Left lung (tissue), 14 donors: ENCODE results near the gene SEC14L1. TPM values are rescaled to one million over a fixed set of nuclear protein-coding genes. Genes with fewer than 3 reads are reported as not detected.

ENCODE experiments used
- ATAC-seq: fragments of 200-7000 bp; cut with Tn5 transposase; one replicate; pipeline ENCODE4 v1.9.1; 2020; ENCODE audit warnings: moderate library complexity
- DNase-seq, 4 donors: peaks; one replicate each; pipeline ENCODE4 v3.0.0-alpha.2; 2013 to 2020
- H3K27ac ChIP-seq, 2 donors: fragments of 200-600 bp; sonication (generic) in 1 of 2; one replicate each; pipeline versions ENCODE4 v1.5.0 to v1.8.0; 2020 to 2021
- H3K27me3 ChIP-seq, 2 donors: fragments of 200-600 bp; sonication (generic) in 1 of 2; one replicate each; pipeline versions ENCODE4 v1.5.0 to v1.8.0; 2020 to 2021
- H3K36me3 ChIP-seq, 2 donors: fragments of 200-600 bp; sonication (generic) in 1 of 2; one replicate each; pipeline versions ENCODE4 v1.5.0 to v1.8.0; 2020 to 2021
- H3K4me1 ChIP-seq, 2 donors: fragments of 200-600 bp; one replicate each; pipeline ENCODE4 v1.8.0; 2021
- H3K4me3 ChIP-seq, 2 donors: fragments of 200-600 bp; sonication (generic) in 1 of 2; one replicate each; pipeline versions ENCODE4 v1.5.0 to v1.8.0; 2020 to 2021; ENCODE audit warnings: mild to moderate bottlenecking in 1 of 2
- H3K9me3 ChIP-seq, 2 donors: fragments of 200-600 bp; sonication (generic) in 1 of 2; one replicate each; pipeline versions ENCODE4 v1.5.0 to v1.8.0; 2020 to 2021
- CTCF ChIP-seq, 2 donors: fragments of 200-600 bp; sonication (generic) in 1 of 2; IDR thresholded peaks; one replicate each; pipeline versions ENCODE4 v1.5.0 to v1.8.0; 2021; ENCODE audit warnings: antibody characterized with exemption in 2 of 2
- intact Hi-C, 2 donors: fragments of 100-400 bp; cut with DNase I; formaldehyde crosslinking; loops; one replicate each; pipeline versions ENCODE4 v1.11.2 to v1.14.2; 2022
- long read RNA-seq, 12 donors: library from polyadenylated mRNA in 2 of 12; unstranded in 2 of 12; transcript quantifications; one replicate each; pipeline ENCODE4 v2.0.0 and lab custom pipeline, GENCODE V29; 2019 to 2026
- polyA plus RNA-seq, 6 donors: library from polyadenylated mRNA; unstranded; fragments of 120-200 nt; gene quantifications; one replicate each; pipeline ENCODE4 v1.2.1, GENCODE V29; 2013; ENCODE audit not compliant: insufficient read length in 6 of 6
- total RNA-seq, 2 donors: library from RNA; stranded (reverse); fragmentation: NEBNext Ultra II Directional; extraction: Animal tissue kit (Norgen Biotek cat#: 25700); gene quantifications; one replicate each; pipeline ENCODE4 v1.2.1, GENCODE V29; 2021
- donor health status: DM: no; HTN: yes; CAD: no.
- donor health status: DM: no; HTN: no; CAD: no.

SEC14L1 gene
- total RNA-seq (100 to 1,000 TPM in 1 of 2 donors, 10 to 100 TPM in 1; 84.7 to 151 TPM), polyA plus RNA-seq (10 to 100 TPM; 79.0 to 99.4 (median 83.5) TPM)
- long read RNA-seq, donor 1, full-length matches to known transcripts, result 10 of 24 reads
- long read RNA-seq, donor 1, partial matches to known transcripts, result 14 of 24 reads
- long read RNA-seq, donor 1, other reads (novel, unspliced or antisense), result 0 of 24 reads
- long read RNA-seq, donor 2, full-length matches to known transcripts, result 10 of 22 reads
- long read RNA-seq, donor 2, partial matches to known transcripts, result 12 of 22 reads
- long read RNA-seq, donor 2, other reads (novel, unspliced or antisense), result 0 of 22 reads
- long read RNA-seq, donor 3, full-length matches to known transcripts, result 2 of 2 reads
- long read RNA-seq, donor 3, partial matches to known transcripts, result 0 of 2 reads
- long read RNA-seq, donor 3, other reads (novel, unspliced or antisense), result 0 of 2 reads
- long read RNA-seq, donor 4, full-length matches to known transcripts, result 4 of 10 reads
- long read RNA-seq, donor 4, partial matches to known transcripts, result 5 of 10 reads
- long read RNA-seq, donor 4, other reads (novel, unspliced or antisense), result 1 of 10 reads
- long read RNA-seq, donor 5, full-length matches to known transcripts, result 12 of 26 reads
- long read RNA-seq, donor 5, partial matches to known transcripts, result 14 of 26 reads
- long read RNA-seq, donor 5, other reads (novel, unspliced or antisense), result 0 of 26 reads
- long read RNA-seq, donor 6, full-length matches to known transcripts, result 10 of 10 reads
- long read RNA-seq, donor 6, partial matches to known transcripts, result 0 of 10 reads
- long read RNA-seq, donor 6, other reads (novel, unspliced or antisense), result 0 of 10 reads
- long read RNA-seq, donor 7, full-length matches to known transcripts, result 4 of 4 reads
- long read RNA-seq, donor 7, partial matches to known transcripts, result 0 of 4 reads
- long read RNA-seq, donor 7, other reads (novel, unspliced or antisense), result 0 of 4 reads
- long read RNA-seq, donor 8, full-length matches to known transcripts, result 8 of 20 reads
- long read RNA-seq, donor 8, partial matches to known transcripts, result 12 of 20 reads
- long read RNA-seq, donor 8, other reads (novel, unspliced or antisense), result 0 of 20 reads
- long read RNA-seq, donor 9, result 0 reads
- long read RNA-seq, donor 10, full-length matches to known transcripts, result 12 of 20 reads
- long read RNA-seq, donor 10, partial matches to known transcripts, result 8 of 20 reads
- long read RNA-seq, donor 10, other reads (novel, unspliced or antisense), result 0 of 20 reads
- long read RNA-seq, donor 11, result 0 reads
- long read RNA-seq, donor 12, full-length matches to known transcripts, result 4 of 10 reads
- long read RNA-seq, donor 12, partial matches to known transcripts, result 6 of 10 reads
- long read RNA-seq, donor 12, other reads (novel, unspliced or antisense), result 0 of 10 reads

- DNase-seq (peak in 1 of 4 donors; percentile 84), ATAC-seq (no peak)
- Histone ChIP-seq H3K36me3 (peaks cover 0 to 24% of the 10 kb centered on the region in 2 donors), H3K27ac (peak within 1 kb of the TSS; percentile 93 to 99), H3K27me3 (no peaks in the 10 kb centered on the region), H3K9me3 (peaks cover 0 to 18% of the 10 kb centered on the region in 2 donors), H3K4me3 (peak within 1 kb of the TSS; percentile 63 to 78), H3K4me1 (peaks cover 13 to 78% of the 10 kb centered on the region in 2 donors)
- intact Hi-C loops, result loop anchor here (10.0 kb wide), 2 partner anchors 46 to 64 kb away; no protein-coding TSS in a partner anchor
- TF ChIP-seq CTCF (IDR thresholded peaks at IDR 0.05), result no peak
These were observed at the start of gene SEC14L1 for GRCh38 chr17:77140878-77141767. TSS of gene SEC14L1 (plus strand) at chr17:77140969. CDS start at chr17:77143597, 2,628 bp downstream.

GRCh38 chr17:77092025-77092424 lies 48.7 kb upstream of the SEC14L1 start:
- Histone ChIP-seq H3K27me3 (no peaks in the 10 kb centered on the region), H3K4me1 (peaks cover 15 to 68% of the 10 kb centered on the region in 2 donors), H3K9me3 (no peaks in the 10 kb centered on the region), H3K4me3 (no peak overlapping the region), H3K36me3 (peaks cover 0 to 61% of the 10 kb centered on the region in 2 donors), H3K27ac (no peak overlapping the region)
- TF ChIP-seq CTCF (IDR thresholded peaks at IDR 0.05), result no peak
- DNase-seq (no peak), ATAC-seq (no peak)
- intact Hi-C loops, result loop anchor here (10.0 kb wide), 3 partner anchors 53 to 113 kb away; partner anchors contain the start of gene SEC14L1 (in 1 of the 2)

GRCh38 chr17:77095461-77095860 lies 45.3 kb upstream of the SEC14L1 start:
- H3K4me3 ChIP-seq, result no peak overlapping the region
- no peaks in the 10 kb centered on the region for H3K27me3 ChIP-seq
- no peak for TF ChIP-seq CTCF (IDR thresholded peaks at IDR 0.05)
- DNase-seq (no peak), ATAC-seq (no peak)
- intact Hi-C loops, result loop anchor here (10.0 kb wide), 3 partner anchors 49 to 109 kb away; partner anchors contain the start of gene SEC14L1 (in 1 of the 2)
- H3K4me1 ChIP-seq, result peaks cover 28 to 77% of the 10 kb centered on the region in 2 donors
- peak overlapping the region in 1 of 2 donors; percentile 90 for H3K27ac ChIP-seq
- H3K36me3 ChIP-seq, result peaks cover 0 to 60% of the 10 kb centered on the region in 2 donors
- H3K9me3 ChIP-seq, result no peaks in the 10 kb centered on the region
